ENCODE results near the gene LAMTOR5.

LAMTOR5 gene

DNA sequence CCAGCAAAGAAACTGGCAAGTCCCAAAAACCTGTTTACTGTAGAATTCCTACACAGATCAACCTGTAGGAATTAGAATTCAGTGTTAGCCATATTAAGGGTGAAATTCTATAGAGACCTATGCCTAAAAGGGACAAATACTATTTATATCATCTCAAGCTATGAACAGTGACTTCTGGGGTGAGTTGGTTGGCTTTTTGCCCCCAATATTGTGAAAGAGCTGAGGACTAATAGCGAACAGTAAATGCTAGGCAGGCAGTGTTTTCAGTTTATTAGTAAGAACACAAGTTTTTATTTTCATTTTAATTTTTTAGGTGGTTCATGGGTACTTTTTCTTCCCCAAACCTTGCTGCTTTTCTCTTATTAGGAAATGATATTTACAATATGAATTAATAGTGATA, 32.0 kb downstream of the LAMTOR5 start:
- H3K9me3 ChIP-seq (replicated peaks in 1 of 2; ENCODE audit: control insufficient read depth in 2 of 2, insufficient read depth in 1 of 2, low read depth in 1 of 2, low read length in 2 of 2), result no peaks in the 10 kb centered on the region
- H2BK15ac ChIP-seq (ENCODE audit: low read length), result no peak overlapping the region
- no peak overlapping the region for H3K23ac ChIP-seq (ENCODE audit: low read depth, low read length, poor library complexity)
- H3K4me1 ChIP-seq (ENCODE audit: control insufficient read depth in 2 of 2, insufficient read depth in 1 of 2, low read depth in 1 of 2, low read length in 2 of 2), result no peaks in the 10 kb centered on the region
- H2BK5ac ChIP-seq (ENCODE audit: low read length), result no peak overlapping the region
- DNase-seq (ENCODE audit: low spot score), result no peak
- no peak overlapping the region for H3K27ac ChIP-seq (replicated peaks; ENCODE audit: low read length)
- no peak overlapping the region for H4K91ac ChIP-seq (ENCODE audit: low read depth, low read length, poor library complexity)
- H3K4ac ChIP-seq (ENCODE audit: low read length), result no peak overlapping the region
- no peak overlapping the region for H3K4me2 ChIP-seq (ENCODE audit: insufficient read depth, low read length, poor library complexity, severe bottlenecking)
- no peak overlapping the region for H2AFZ ChIP-seq (ENCODE audit: low read length)
- H3K14ac ChIP-seq (ENCODE audit: low read length), result no peak overlapping the region
- no peak overlapping the region for H2BK120ac ChIP-seq (ENCODE audit: low read depth, low read length)
- no CpG with 5 or more reads among the region's 1 CpG for WGBS, 2 donors (ENCODE audit: extremely low coverage in 2 of 2, insufficient read length in 2 of 2, insufficient replicate concordance in 1 of 2)
- no peak overlapping the region for H3K4me3 ChIP-seq (ENCODE audit: low read length in 2 of 2)
- no peak overlapping the region for H2AK5ac ChIP-seq (ENCODE audit: low read depth, low read length)
- no peak overlapping the region for H3K9ac ChIP-seq (ENCODE audit: low read depth, low read length, poor library complexity)
- no peaks in the 10 kb centered on the region for H3K79me1 ChIP-seq (ENCODE audit: low read depth, low read length)
- no peak overlapping the region for H3K18ac ChIP-seq (ENCODE audit: low read length)
- H3K36me3 ChIP-seq (replicated peaks in 1 of 2; ENCODE audit: control insufficient read depth in 2 of 2, insufficient read depth in 2 of 2, low read length in 2 of 2), result peaks cover 8 to 97% of the 10 kb centered on the region in 2 donors
- no peak overlapping the region for H4K8ac ChIP-seq (ENCODE audit: low read depth, low read length)
- no peak overlapping the region for H2BK12ac ChIP-seq (ENCODE audit: low read length)
- no peaks in the 10 kb centered on the region for H3K27me3 ChIP-seq (ENCODE audit: control insufficient read depth in 3 of 3, insufficient read depth in 3 of 3, low read depth in 1 of 3, low read length in 3 of 3)

DNA sequence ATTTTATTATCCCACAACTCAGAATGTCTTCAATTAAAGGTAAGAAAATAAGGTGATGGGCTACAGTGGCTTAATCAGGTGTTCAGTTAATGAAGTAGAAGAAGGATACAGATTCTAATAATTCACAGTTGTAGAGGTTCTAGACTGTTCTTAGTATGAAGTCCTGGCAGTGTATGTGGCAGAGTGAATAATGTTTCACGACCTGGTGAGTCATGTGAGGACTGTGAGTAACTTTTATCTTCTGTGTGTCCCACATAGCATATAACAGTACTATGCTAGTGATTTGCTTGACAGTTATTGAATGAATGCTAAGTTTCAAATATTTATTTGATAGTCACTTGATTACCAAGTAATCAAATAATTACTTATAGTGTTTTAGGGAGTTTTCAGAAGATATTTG, 36.7 kb downstream of the LAMTOR5 start:
- no peak overlapping the region for H2BK120ac ChIP-seq (ENCODE audit: low read depth, low read length)
- no peak overlapping the region for H3K4me2 ChIP-seq (ENCODE audit: insufficient read depth, low read length, poor library complexity, severe bottlenecking)
- H3K9ac ChIP-seq (ENCODE audit: low read depth, low read length, poor library complexity), result no peak overlapping the region
- no peak overlapping the region for H3K4ac ChIP-seq (ENCODE audit: low read length)
- H4K91ac ChIP-seq (ENCODE audit: low read depth, low read length, poor library complexity), result no peak overlapping the region
- H3K27me3 ChIP-seq (ENCODE audit: control insufficient read depth in 3 of 3, insufficient read depth in 3 of 3, low read depth in 1 of 3, low read length in 3 of 3), result no peaks in the 10 kb centered on the region
- no CpG with 5 or more reads among the region's 1 CpG for WGBS, 2 donors (ENCODE audit: extremely low coverage in 2 of 2, insufficient read length in 2 of 2, insufficient replicate concordance in 1 of 2)
- no peak overlapping the region for H3K14ac ChIP-seq (ENCODE audit: low read length)
- no peak overlapping the region for H3K27ac ChIP-seq (replicated peaks; ENCODE audit: low read length)
- H4K8ac ChIP-seq (ENCODE audit: low read depth, low read length), result no peak overlapping the region
- no peaks in the 10 kb centered on the region for H3K79me1 ChIP-seq (ENCODE audit: low read depth, low read length)
- no peak overlapping the region for H2BK15ac ChIP-seq (ENCODE audit: low read length)
- no peak overlapping the region for H3K18ac ChIP-seq (ENCODE audit: low read length)
- H3K4me3 ChIP-seq (ENCODE audit: low read length in 2 of 2), result no peak overlapping the region
- peaks cover 2 to 95% of the 10 kb centered on the region in 2 donors for H3K36me3 ChIP-seq (replicated peaks in 1 of 2; ENCODE audit: control insufficient read depth in 2 of 2, insufficient read depth in 2 of 2, low read length in 2 of 2)
- H2AFZ ChIP-seq (ENCODE audit: low read length), result no peak overlapping the region
- H3K23ac ChIP-seq (ENCODE audit: low read depth, low read length, poor library complexity), result no peak overlapping the region
- no peaks in the 10 kb centered on the region for H3K4me1 ChIP-seq (ENCODE audit: control insufficient read depth in 2 of 2, insufficient read depth in 1 of 2, low read depth in 1 of 2, low read length in 2 of 2)
- H2BK5ac ChIP-seq (ENCODE audit: low read length), result no peak overlapping the region
- no peak overlapping the region for H2AK5ac ChIP-seq (ENCODE audit: low read depth, low read length)
- H2BK12ac ChIP-seq (ENCODE audit: low read length), result no peak overlapping the region
- H3K9me3 ChIP-seq (replicated peaks in 1 of 2; ENCODE audit: control insufficient read depth in 2 of 2, insufficient read depth in 1 of 2, low read depth in 1 of 2, low read length in 2 of 2), result no peaks in the 10 kb centered on the region
- DNase-seq (ENCODE audit: low spot score), result no peak

DNA sequence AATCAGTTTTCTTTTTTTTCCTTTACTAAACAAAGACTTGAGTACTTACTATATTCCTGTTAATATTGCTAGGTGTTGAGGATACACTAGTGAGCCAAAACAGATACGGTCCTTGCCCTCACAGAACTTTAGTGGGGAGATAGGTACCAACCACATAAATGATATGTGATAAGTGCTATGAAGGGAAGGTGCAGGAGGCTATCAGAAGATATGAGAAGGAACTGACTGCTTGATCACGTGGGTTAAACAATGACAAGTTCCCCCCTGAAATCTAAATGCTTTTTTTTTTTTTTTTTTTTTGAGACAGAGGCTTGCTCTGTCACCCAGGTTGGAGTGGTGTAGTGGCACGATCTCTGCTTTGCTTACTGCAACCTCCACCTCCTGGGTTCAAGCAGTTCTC, 43.3 kb downstream of the LAMTOR5 start:
- Histone ChIP-seq H2BK5ac (ENCODE audit: low read length) (no peak overlapping the region), H4K91ac (ENCODE audit: low read depth, low read length, poor library complexity) (no peak overlapping the region), H3K18ac (ENCODE audit: low read length) (no peak overlapping the region), H3K9ac (ENCODE audit: low read depth, low read length, poor library complexity) (no peak overlapping the region), H3K14ac (ENCODE audit: low read length) (no peak overlapping the region), H2BK15ac (ENCODE audit: low read length) (no peak overlapping the region), H3K4me1 (ENCODE audit: control insufficient read depth in 2 of 2, insufficient read depth in 1 of 2, low read depth in 1 of 2, low read length in 2 of 2) (no peaks in the 10 kb centered on the region), H2BK120ac (ENCODE audit: low read depth, low read length) (no peak overlapping the region), H2BK12ac (ENCODE audit: low read length) (no peak overlapping the region), H3K4ac (ENCODE audit: low read length) (no peak overlapping the region), H3K9me3 (replicated peaks in 1 of 2; ENCODE audit: control insufficient read depth in 2 of 2, insufficient read depth in 1 of 2, low read depth in 1 of 2, low read length in 2 of 2) (peaks cover 0 to 3% of the 10 kb centered on the region in 2 donors), H2AK5ac (ENCODE audit: low read depth, low read length) (no peak overlapping the region), H4K8ac (ENCODE audit: low read depth, low read length) (no peak overlapping the region), H3K27me3 (ENCODE audit: control insufficient read depth in 3 of 3, insufficient read depth in 3 of 3, low read depth in 1 of 3, low read length in 3 of 3) (no peaks in the 10 kb centered on the region), H3K23ac (ENCODE audit: low read depth, low read length, poor library complexity) (no peak overlapping the region), H3K79me1 (ENCODE audit: low read depth, low read length) (no peaks in the 10 kb centered on the region), H2AFZ (ENCODE audit: low read length) (no peak overlapping the region), H3K4me3 (ENCODE audit: low read length in 2 of 2) (no peak overlapping the region), H3K36me3 (replicated peaks in 1 of 2; ENCODE audit: control insufficient read depth in 2 of 2, insufficient read depth in 2 of 2, low read length in 2 of 2) (peaks cover 6 to 92% of the 10 kb centered on the region in 2 donors), H3K4me2 (ENCODE audit: insufficient read depth, low read length, poor library complexity, severe bottlenecking) (no peak overlapping the region), H3K27ac (replicated peaks; ENCODE audit: low read length) (no peak overlapping the region)
- no CpG with 5 or more reads among the region's 3 CpGs for WGBS, 2 donors (ENCODE audit: extremely low coverage in 2 of 2, insufficient read length in 2 of 2, insufficient replicate concordance in 1 of 2)
- no peak for DNase-seq (ENCODE audit: low spot score)

DNA sequence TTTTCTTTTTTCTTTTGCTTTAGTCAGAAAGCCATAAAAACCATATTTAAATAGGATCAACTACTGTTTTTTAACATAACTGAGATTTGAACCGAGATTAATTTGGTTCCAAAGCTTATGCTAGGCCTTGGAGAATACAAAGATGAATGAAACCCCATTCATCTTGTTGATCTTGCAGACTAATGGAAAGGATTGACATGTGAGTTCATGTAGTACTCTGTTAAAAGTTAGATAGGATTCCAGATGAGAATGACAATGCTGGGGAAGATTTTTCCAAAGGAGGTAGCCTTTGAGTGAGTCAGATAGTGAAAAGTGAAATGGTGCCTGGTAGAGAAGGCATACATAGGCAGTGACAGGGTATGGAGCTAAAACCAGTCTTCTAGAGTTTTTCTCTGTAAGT, 45.6 kb downstream of the LAMTOR5 start:
- H4K8ac ChIP-seq (ENCODE audit: low read depth, low read length), result no peak overlapping the region
- H2AK5ac ChIP-seq (ENCODE audit: low read depth, low read length), result no peak overlapping the region
- no peaks in the 10 kb centered on the region for H3K4me1 ChIP-seq (ENCODE audit: control insufficient read depth in 2 of 2, insufficient read depth in 1 of 2, low read depth in 1 of 2, low read length in 2 of 2)
- no peak overlapping the region for H2BK5ac ChIP-seq (ENCODE audit: low read length)
- H3K27ac ChIP-seq (replicated peaks; ENCODE audit: low read length), result no peak overlapping the region
- no peak overlapping the region for H2BK15ac ChIP-seq (ENCODE audit: low read length)
- no peak overlapping the region for H2BK120ac ChIP-seq (ENCODE audit: low read depth, low read length)
- no peak overlapping the region for H2AFZ ChIP-seq (ENCODE audit: low read length)
- H3K9ac ChIP-seq (ENCODE audit: low read depth, low read length, poor library complexity), result no peak overlapping the region
- H3K9me3 ChIP-seq (replicated peaks in 1 of 2; ENCODE audit: control insufficient read depth in 2 of 2, insufficient read depth in 1 of 2, low read depth in 1 of 2, low read length in 2 of 2), result peaks cover 0 to 3% of the 10 kb centered on the region in 2 donors
- peaks cover 6 to 97% of the 10 kb centered on the region in 2 donors for H3K36me3 ChIP-seq (replicated peaks in 1 of 2; ENCODE audit: control insufficient read depth in 2 of 2, insufficient read depth in 2 of 2, low read length in 2 of 2)
- H3K18ac ChIP-seq (ENCODE audit: low read length), result no peak overlapping the region
- no peak overlapping the region for H3K23ac ChIP-seq (ENCODE audit: low read depth, low read length, poor library complexity)
- H3K4ac ChIP-seq (ENCODE audit: low read length), result no peak overlapping the region
- H3K4me2 ChIP-seq (ENCODE audit: insufficient read depth, low read length, poor library complexity, severe bottlenecking), result no peak overlapping the region
- no CpG with 5 or more reads among the region's 1 CpG for WGBS, 2 donors (ENCODE audit: extremely low coverage in 2 of 2, insufficient read length in 2 of 2, insufficient replicate concordance in 1 of 2)
- no peak for DNase-seq (ENCODE audit: low spot score)
- H3K14ac ChIP-seq (ENCODE audit: low read length), result no peak overlapping the region
- H3K27me3 ChIP-seq (ENCODE audit: control insufficient read depth in 3 of 3, insufficient read depth in 3 of 3, low read depth in 1 of 3, low read length in 3 of 3), result no peaks in the 10 kb centered on the region
- H3K4me3 ChIP-seq (ENCODE audit: low read length in 2 of 2), result no peak overlapping the region
- peaks cover 4% of the 10 kb centered on the region for H3K79me1 ChIP-seq (ENCODE audit: low read depth, low read length)
- no peak overlapping the region for H4K91ac ChIP-seq (ENCODE audit: low read depth, low read length, poor library complexity)
- H2BK12ac ChIP-seq (ENCODE audit: low read length), result no peak overlapping the region
